ENCODE data around the gene FLNC. TPM values are rescaled to one million over a fixed set of nuclear protein-coding genes. Genes with fewer than 3 reads are reported as not detected.

Gene FLNC
- total and polyA plus RNA-seq, 2 of the 13 experiments (the other 11 are each of a cell fraction or from before 2014, with no cell fraction given): 0.02 TPM; not detected in 1

DNA sequence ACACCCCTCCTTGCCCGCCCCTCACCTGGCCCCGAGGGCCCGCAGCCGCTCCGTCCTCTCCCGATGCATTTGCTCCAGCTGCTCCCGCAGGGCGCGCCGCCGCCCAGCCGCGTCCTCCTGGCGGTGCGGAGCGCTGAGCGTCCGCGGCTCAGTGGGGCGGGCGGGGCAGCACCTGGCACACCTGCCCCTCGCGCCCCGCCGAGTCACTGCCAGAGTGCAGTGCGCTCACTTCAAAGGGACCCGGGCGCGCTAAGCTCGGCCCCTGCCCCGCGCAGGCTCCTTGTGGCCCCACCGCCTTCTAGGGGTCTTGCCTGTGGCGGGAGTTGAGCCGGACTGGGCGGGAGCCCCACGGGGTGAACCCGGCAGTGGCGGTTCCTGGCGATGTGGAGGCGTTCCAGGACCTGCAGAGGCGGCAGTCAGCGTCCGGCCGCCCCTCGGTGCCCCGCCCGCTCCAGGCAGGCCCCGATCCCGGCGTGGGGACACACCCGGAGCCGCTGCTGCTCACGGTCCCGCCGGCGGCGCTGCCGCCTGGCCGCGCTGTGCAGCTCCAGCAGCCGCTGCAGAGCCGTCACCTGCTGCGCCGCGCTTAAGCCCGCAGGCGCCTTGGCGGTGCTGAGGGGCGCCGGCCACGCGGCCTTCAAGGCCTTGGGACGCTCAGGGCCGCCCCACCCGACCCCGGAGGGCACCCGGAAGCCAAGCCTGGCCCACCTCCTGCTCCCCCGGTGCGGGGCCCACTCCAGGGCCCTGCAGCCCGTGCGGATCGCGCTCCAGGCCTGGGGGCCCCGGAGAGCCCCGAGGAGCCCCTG lies 39.1 kb downstream of the FLNC start (continued):
- TF ChIP-seq ATF6 (CRISPR knock-in tag; conservative IDR thresholded peaks at IDR 0.05) (no peak), WIZ (CRISPR knock-in tag; IDR thresholded peaks at IDR 0.05) (no peak), EZH2 (conservative IDR thresholded peaks at IDR 0.05; ENCODE audit: low read depth, low read length) (no peak), NKX3-1 (CRISPR knock-in tag; IDR thresholded peaks at IDR 0.05) (no peak), CC2D1A (CRISPR knock-in tag; IDR thresholded peaks at IDR 0.05) (no peak), MYPOP (CRISPR knock-in tag; IDR thresholded peaks at IDR 0.05) (no peak; the same call in 1 of the 2 replicates), ZNF552 (CRISPR knock-in tag; IDR thresholded peaks at IDR 0.05; ENCODE audit: borderline replicate concordance) (0 out of 2 replicates have a peak, but pooled peaks have one; percentile 36), ZZZ3 (CRISPR knock-in tag; IDR thresholded peaks at IDR 0.05; ENCODE audit: borderline replicate concordance) (no peak), ZHX1 (CRISPR knock-in tag; IDR thresholded peaks at IDR 0.05; ENCODE audit: low read depth) (no peak), NR2F2 (IDR thresholded peaks at IDR 0.05; ENCODE audit: borderline replicate concordance, low read depth) (no peak), JUN (CRISPR knock-in tag; IDR thresholded peaks at IDR 0.05) (no peak), GRHL1 (CRISPR knock-in tag; conservative IDR thresholded peaks at IDR 0.05) (no peak), ZNF460 (CRISPR knock-in tag; IDR thresholded peaks at IDR 0.05; ENCODE audit: borderline replicate concordance) (no peak), JUNB (CRISPR knock-in tag; IDR thresholded peaks at IDR 0.05; ENCODE audit: borderline replicate concordance) (no peak)
- TF ChIP-seq, protein P1, sequence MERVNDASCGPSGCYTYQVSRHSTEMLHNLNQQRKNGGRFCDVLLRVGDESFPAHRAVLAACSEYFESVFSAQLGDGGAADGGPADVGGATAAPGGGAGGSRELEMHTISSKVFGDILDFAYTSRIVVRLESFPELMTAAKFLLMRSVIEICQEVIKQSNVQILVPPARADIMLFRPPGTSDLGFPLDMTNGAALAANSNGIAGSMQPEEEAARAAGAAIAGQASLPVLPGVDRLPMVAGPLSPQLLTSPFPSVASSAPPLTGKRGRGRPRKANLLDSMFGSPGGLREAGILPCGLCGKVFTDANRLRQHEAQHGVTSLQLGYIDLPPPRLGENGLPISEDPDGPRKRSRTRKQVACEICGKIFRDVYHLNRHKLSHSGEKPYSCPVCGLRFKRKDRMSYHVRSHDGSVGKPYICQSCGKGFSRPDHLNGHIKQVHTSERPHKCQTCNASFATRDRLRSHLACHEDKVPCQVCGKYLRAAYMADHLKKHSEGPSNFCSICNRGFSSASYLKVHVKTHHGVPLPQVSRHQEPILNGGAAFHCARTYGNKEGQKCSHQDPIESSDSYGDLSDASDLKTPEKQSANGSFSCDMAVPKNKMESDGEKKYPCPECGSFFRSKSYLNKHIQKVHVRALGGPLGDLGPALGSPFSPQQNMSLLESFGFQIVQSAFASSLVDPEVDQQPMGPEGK (CRISPR knock-in tag; IDR thresholded peaks at IDR 0.05): no peak; the same call in 1 of the 2 replicates
- TF ChIP-seq, protein P2, sequence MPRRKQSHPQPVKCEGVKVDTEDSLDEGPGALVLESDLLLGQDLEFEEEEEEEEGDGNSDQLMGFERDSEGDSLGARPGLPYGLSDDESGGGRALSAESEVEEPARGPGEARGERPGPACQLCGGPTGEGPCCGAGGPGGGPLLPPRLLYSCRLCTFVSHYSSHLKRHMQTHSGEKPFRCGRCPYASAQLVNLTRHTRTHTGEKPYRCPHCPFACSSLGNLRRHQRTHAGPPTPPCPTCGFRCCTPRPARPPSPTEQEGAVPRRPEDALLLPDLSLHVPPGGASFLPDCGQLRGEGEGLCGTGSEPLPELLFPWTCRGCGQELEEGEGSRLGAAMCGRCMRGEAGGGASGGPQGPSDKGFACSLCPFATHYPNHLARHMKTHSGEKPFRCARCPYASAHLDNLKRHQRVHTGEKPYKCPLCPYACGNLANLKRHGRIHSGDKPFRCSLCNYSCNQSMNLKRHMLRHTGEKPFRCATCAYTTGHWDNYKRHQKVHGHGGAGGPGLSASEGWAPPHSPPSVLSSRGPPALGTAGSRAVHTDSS (CRISPR knock-in tag; conservative IDR thresholded peaks at IDR 0.05): no peak
